Glutamatergic neuron (in vitro differentiated cells): ENCODE measurements around the gene CEBPA. TPM values are rescaled to one million over a fixed set of nuclear protein-coding genes. Genes with fewer than 3 reads are reported as not detected.

Experiments
- DNase-seq: peaks from one replicate; pipeline ENCODE4 v3.0.0; 2022
- H3K27ac Mint-ChIP-seq: one replicate; pipeline ENCODE4 v1.8.0; 2020; ENCODE audit warnings: mild to moderate bottlenecking, mixed read lengths, inconsistent platforms; ENCODE audit not compliant: unreplicated experiment
- H3K27me3 Mint-ChIP-seq: one replicate; pipeline ENCODE4 v1.8.0; 2020; ENCODE audit warnings: mild to moderate bottlenecking, moderate library complexity, mixed read lengths, inconsistent platforms; ENCODE audit not compliant: unreplicated experiment
- H3K36me3 Mint-ChIP-seq: one replicate; pipeline ENCODE4 v1.8.0; 2020; ENCODE audit warnings: mild to moderate bottlenecking, mixed read lengths, inconsistent platforms; ENCODE audit not compliant: unreplicated experiment
- H3K4me1 Mint-ChIP-seq: one replicate; pipeline ENCODE4 v1.8.0; 2020; ENCODE audit warnings: mild to moderate bottlenecking, low read depth, mixed read lengths, inconsistent platforms; ENCODE audit not compliant: unreplicated experiment
- H3K4me3 Mint-ChIP-seq: one replicate; pipeline ENCODE4 v1.8.0; 2020; ENCODE audit warnings: mild to moderate bottlenecking, mixed read lengths, inconsistent platforms; ENCODE audit not compliant: unreplicated experiment
- H3K9me3 Mint-ChIP-seq: one replicate; pipeline ENCODE4 v1.8.0; 2020; ENCODE audit warnings: mild to moderate bottlenecking, moderate library complexity, mixed read lengths, inconsistent platforms; ENCODE audit not compliant: unreplicated experiment
- total RNA-seq: library from RNA; stranded (reverse); fragmentation: NEBNext Ultra II Directional; extraction: Animal tissue kit (Norgen Biotek cat#: 25700); gene quantifications from one replicate; pipeline ENCODE4 v1.2.1, GENCODE V29; 2021; ENCODE audit not compliant: unreplicated experiment
- TF ChIP-seq, protein P1 (sequence below): fragments of 200-600 bp; sonication (generic); IDR thresholded peaks from one replicate; pipeline ENCODE4 v1.5.0; 2021; ENCODE audit not compliant: partially characterized antibody, unreplicated experiment

CEBPA gene
- total RNA-seq, 1 donor from 2014 or later, result 0.66 TPM

- Mint-ChIP-seq H3K4me1 (peaks cover 4% of the 10 kb centered on the region), H3K27me3 (peaks cover 8% of the 10 kb centered on the region), H3K36me3 (no peaks in the 10 kb centered on the region), H3K9me3 (no peaks in the 10 kb centered on the region), H3K27ac (no peak overlapping the region), H3K4me3 (no peak overlapping the region)
- no peak for DNase-seq
- TF ChIP-seq, protein P1, sequence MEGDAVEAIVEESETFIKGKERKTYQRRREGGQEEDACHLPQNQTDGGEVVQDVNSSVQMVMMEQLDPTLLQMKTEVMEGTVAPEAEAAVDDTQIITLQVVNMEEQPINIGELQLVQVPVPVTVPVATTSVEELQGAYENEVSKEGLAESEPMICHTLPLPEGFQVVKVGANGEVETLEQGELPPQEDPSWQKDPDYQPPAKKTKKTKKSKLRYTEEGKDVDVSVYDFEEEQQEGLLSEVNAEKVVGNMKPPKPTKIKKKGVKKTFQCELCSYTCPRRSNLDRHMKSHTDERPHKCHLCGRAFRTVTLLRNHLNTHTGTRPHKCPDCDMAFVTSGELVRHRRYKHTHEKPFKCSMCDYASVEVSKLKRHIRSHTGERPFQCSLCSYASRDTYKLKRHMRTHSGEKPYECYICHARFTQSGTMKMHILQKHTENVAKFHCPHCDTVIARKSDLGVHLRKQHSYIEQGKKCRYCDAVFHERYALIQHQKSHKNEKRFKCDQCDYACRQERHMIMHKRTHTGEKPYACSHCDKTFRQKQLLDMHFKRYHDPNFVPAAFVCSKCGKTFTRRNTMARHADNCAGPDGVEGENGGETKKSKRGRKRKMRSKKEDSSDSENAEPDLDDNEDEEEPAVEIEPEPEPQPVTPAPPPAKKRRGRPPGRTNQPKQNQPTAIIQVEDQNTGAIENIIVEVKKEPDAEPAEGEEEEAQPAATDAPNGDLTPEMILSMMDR, result no peak
Measured at GRCh38 chr19:33251526-33252090, 50.7 kb downstream of the CEBPA start.

DNA sequence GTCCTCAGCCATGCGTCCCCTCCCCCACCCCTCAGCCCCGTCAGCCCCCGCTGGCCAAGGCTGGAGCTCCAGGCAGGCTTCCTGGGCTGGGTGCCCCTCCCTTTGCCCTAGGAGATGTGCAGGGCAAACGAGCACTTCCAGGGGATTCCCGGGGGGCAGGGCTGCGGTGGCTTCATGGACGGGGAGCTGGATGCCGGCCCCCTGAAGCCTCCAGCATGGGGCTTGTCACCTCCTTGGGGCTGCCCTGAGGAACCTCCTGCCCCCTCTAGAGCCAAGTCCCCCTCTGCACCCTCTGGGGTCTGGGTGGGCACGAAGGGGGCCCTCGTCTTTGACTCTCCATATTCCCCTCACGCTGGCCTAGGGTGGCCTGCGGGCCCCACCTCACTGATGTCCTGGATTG, 51.3 kb downstream of the CEBPA start:
- H3K36me3 Mint-ChIP-seq, result no peaks in the 10 kb centered on the region
- H3K27me3 Mint-ChIP-seq, result peaks cover 8% of the 10 kb centered on the region
- no peak for DNase-seq
- H3K27ac Mint-ChIP-seq, result no peak overlapping the region
- TF ChIP-seq, protein P1, result no peak
- peaks cover 4% of the 10 kb centered on the region for H3K4me1 Mint-ChIP-seq
- H3K4me3 Mint-ChIP-seq, result no peak overlapping the region
- no peaks in the 10 kb centered on the region for H3K9me3 Mint-ChIP-seq

DNA sequence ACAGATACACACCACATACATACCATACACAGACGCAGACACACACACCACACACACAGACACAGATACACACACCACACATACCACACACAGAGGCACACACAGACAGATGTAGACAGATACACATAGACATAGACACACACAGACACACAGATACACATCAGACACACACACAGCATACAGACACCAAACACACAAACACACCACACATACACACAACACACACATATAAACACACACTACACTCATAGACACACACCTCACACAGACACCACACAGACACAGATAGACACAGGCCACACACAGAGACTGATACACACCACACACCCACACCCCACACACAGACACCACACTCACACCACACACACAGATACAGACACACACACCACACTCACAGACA, 51.8 kb downstream of the CEBPA start:
- Mint-ChIP-seq H3K27me3 (peaks cover 4% of the 10 kb centered on the region), H3K4me3 (no peak overlapping the region), H3K27ac (no peak overlapping the region), H3K36me3 (no peaks in the 10 kb centered on the region), H3K4me1 (peaks cover under 1% of the 10 kb centered on the region), H3K9me3 (peaks cover 1% of the 10 kb centered on the region)
- TF ChIP-seq, protein P1, result no peak
- DNase-seq, result no peak

Other genes with a start within 250 kb of the CEBPA start
- 1.8 TPM for gene RHPN2, start 237.6 kb downstream of the CEBPA start, total RNA-seq
- gene GPATCH1, start 221.4 kb downstream of the CEBPA start, total RNA-seq, result 8.8 TPM
- not detected for gene WDR88, start 170.4 kb downstream of the CEBPA start, total RNA-seq
- gene LRP3, start 108.2 kb downstream of the CEBPA start, total RNA-seq, result 46.9 TPM
- not detected for gene SLC7A10, start 76.7 kb downstream of the CEBPA start, total RNA-seq
- 75.1 TPM for gene CEBPG, start 71.2 kb upstream of the CEBPA start, total RNA-seq
- 93.3 TPM for gene PEPD, start 219.3 kb upstream of the CEBPA start, total RNA-seq